GM19351 (cell line): Measurements from ENCODE around the gene LRRC32.

Source experiments
- ATAC-seq: cut with Tn5 transposase; IDR thresholded peaks from one replicate; pipeline ENCODE4 v1.9.1; 2021; ENCODE audit warnings: mild to moderate bottlenecking, moderate library complexity; ENCODE audit not compliant: unreplicated experiment

The LRRC32 gene

GRCh38 chr11:76665172-76665571 lies 5.4 kb downstream of the LRRC32 start:
- no peak for ATAC-seq

GRCh38 chr11:76664578-76665061 lies 5.9 kb downstream of the LRRC32 start:
- ATAC-seq: no peak

- ATAC-seq: no peak
These were observed 6.6 kb downstream of the LRRC32 start for GRCh38 chr11:76663912-76664440.

- ATAC-seq: no peak
These were observed 7.1 kb downstream of the LRRC32 start for GRCh38 chr11:76663486-76663810.

- ATAC-seq: no peak
These were observed 7.7 kb downstream of the LRRC32 start for GRCh38 chr11:76662656-76663485.

- ATAC-seq: no peak
These were observed 8.6 kb downstream of the LRRC32 start for GRCh38 chr11:76661834-76662434.

- no peak for ATAC-seq
These were observed 9.2 kb downstream of the LRRC32 start for GRCh38 chr11:76661306-76661751.

GRCh38 chr11:76660533-76661305 lies 9.8 kb downstream of the LRRC32 start:
- ATAC-seq: no peak

GRCh38 chr11:76659672-76660532 lies 10.6 kb downstream of the LRRC32 start:
- no peak for ATAC-seq

- no peak for ATAC-seq
These were observed 11.6 kb downstream of the LRRC32 start for GRCh38 chr11:76658651-76659650.

GRCh38 chr11:76658231-76658630 lies 12.3 kb downstream of the LRRC32 start:
- ATAC-seq: no peak

GRCh38 chr11:76657187-76658170 lies 13.1 kb downstream of the LRRC32 start:
- no peak for ATAC-seq

GRCh38 chr11:76656571-76657081 lies 13.9 kb downstream of the LRRC32 start:
- ATAC-seq: no peak

GRCh38 chr11:76656050-76656531 lies 14.5 kb downstream of the LRRC32 start:
- ATAC-seq: no peak

- no peak for ATAC-seq
These were observed 15.0 kb downstream of the LRRC32 start for GRCh38 chr11:76655501-76656049.

- ATAC-seq: no peak
These were observed 15.6 kb downstream of the LRRC32 start for GRCh38 chr11:76654980-76655379.

GRCh38 chr11:76654298-76654851 lies 16.2 kb downstream of the LRRC32 start:
- ATAC-seq: no peak
